HL-60/S4 treated with phorbol 12-myristate 13-acetate at 8.2 ng/mL for 4 days and 3 days (cell line): ENCODE data around the gene AKNA.

Experiments used
- in situ Hi-C: fragments of 300-500 bp; cut with MboI; formaldehyde crosslinking; loops from 2 replicates; pipeline ENCODE4 v1.15.0; 2022; ENCODE audit warnings: low sequenced_read_pairs

The AKNA gene

DNA sequence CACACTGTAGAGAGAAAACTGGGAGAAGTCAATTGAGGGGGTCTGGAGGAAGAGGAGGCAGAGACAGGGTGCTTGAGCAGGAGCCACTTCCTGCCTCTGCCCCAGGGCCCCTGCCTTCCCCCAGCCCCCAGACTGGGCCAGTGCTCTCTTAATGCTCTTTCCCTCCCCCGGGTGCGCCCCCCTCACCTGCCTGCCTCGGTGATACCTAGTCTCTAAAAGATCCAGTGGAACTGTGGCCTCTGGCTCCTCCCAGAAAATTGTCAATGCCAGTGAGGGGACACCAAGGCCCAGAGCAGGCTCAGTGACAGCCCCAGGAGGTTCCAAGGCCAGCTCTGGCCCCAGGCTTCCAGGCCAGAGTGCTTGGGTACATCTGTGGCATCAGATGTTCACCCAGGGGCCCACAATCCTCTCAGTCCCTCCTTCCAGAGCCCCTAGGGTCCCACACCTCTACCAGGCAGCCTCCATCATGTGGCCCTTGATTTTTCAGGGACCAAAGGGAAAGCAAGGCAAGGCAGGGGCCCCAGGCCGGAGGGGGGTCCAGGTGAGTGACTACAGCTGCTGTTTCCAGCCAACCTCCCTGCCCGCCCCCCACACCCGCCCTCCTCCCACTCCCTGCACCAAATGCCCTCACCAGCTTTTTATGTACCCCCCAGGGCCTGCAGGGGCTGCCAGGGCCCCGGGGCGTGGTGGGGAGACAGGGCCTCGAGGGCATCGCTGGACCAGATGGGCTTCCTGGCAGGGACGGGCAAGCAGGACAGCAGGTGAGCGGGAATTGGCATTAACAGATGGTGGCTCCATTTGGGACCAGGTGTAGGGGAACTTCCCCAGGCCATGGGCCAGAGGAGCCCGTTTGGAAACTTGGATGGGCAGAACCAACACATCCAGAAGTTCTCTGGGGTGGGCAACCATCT, 98.0 kb downstream of the AKNA start:
- in situ Hi-C loops, result loop anchor here (25.0 kb wide), 1 partner anchor 203 kb away; the partner anchor contains the start of genes AMBP and KIF12

DNA sequence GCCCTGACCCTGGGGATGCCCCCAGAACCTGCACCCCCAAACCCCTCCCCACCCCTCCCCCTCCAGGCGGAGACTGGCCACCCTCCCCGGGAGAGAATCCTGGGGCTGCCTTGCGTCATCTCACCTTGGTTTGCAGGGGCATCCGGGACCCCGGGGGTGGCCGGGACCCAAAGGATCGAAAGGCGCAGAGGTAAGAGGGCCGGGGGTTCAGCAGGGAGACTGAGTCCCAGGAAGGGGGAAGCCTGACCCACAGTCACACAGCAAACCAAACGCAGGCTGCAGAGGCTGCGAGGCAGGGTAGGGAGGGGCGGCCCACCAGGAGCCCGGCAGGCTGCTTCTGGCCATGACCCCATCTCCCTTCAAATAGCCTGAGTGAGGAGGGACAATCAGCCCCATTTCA, 98.7 kb downstream of the AKNA start:
- in situ Hi-C loops, result loop anchor here (25.0 kb wide), 1 partner anchor 202 kb away; the partner anchor contains the start of genes AMBP and KIF12

DNA sequence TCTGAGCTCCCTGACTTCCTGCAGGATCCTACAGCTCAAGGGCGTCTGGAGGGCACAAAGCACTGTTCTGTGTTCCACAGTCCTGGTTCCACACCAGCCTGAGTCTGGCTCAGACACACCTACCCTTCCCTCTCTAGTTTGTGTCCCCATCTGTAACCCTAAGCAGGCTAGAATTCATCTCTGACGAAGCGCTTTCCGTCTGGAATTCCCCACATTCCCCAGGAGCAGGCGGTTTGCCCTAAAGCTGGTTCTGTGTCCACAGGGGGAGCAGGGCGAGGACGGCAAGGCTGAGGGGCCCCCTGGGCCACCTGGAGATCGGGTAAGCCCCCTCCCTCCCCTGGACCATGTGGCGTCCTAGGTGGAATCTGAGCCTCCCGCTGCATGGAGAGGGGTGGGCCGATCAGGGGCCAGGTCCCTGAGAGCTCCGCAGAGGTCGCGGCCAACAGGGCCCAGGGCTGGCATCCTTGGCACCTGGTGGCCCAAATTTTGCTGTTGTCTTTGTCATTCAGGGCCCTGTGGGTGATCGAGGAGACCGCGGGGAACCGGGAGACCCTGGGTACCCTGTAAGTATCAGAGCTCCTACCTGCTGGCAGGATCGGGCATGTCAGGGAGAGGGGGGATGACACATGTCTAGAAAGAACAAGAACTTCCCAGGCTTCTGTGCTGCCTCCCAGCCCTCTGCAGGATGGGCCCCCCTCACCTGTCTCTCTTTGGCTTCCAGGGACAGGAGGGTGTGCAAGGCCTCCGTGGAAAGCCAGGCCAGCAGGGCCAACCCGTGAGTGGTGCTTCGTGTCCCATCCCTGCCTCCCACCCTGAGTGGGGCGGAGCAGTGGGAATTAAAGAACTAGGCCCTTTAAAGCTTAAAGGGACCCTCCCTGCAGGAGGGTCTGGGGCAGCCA, 99.3 kb downstream of the AKNA start:
- in situ Hi-C loops, result loop anchor here (25.0 kb wide), 1 partner anchor 201 kb away; the partner anchor contains the start of genes AMBP and KIF12

DNA sequence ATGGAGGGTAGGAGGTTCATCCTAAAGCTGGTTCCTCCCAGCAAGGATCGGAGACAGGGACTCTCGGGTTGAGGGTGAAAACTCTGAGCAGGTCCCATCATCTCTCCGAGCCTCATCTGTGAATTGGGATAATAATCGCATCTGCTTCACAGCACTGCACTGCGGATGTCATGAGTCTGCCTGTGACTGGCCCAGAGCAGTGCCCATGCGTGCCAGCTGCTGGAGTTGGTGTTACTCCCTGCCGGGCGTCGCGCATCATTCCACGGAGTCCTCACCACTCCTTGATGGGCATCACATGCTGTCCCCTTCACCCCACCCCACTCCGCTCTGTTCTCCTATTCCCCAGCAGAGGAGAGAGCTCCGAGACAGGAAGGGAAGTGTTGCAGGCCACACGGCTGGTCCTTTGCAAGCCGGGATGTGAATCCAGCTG, 100.0 kb downstream of the AKNA start:
- in situ Hi-C loops, result loop anchor here (25.0 kb wide), 1 partner anchor 200 kb away; the partner anchor contains the start of genes AMBP and KIF12

DNA sequence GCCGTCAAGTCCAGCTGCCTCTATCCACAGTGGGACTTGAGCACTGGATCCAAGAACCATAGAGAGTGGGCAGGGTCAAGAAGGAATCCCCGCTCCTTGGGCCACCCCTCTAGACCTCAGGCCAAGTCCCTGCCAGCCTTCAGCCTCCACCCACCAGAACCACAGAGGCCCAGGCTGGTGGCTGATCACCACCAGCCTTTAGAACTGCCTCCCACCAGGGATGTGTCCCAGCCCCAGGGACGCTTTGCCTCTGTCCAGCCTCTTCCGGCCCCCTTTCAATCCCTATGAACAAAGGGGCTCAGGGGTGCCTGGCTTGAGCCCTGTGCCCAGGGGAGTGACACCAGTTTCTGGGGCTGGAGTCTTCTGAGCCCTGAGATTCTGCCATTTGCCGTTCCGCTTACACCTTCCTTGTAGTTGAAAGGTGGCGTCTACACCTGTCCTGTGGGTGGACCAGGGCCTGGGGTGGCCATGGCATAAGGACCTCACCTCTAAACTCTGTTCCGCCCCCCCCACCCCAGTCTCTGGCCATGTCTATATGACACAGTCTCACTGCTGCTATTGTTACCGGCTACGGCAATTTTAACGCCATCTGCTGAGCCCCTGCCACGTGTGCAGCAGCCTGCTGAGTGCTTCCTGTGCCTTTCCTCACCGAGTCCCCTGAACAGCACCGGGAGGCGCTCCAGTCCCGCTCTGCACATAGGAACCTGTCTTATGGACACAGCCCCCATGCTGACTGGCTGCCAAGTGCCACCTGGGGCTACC, 100.6 kb downstream of the AKNA start:
- in situ Hi-C loops, result loop anchor here (25.0 kb wide), 1 partner anchor 200 kb away; the partner anchor contains the start of genes AMBP and KIF12

DNA sequence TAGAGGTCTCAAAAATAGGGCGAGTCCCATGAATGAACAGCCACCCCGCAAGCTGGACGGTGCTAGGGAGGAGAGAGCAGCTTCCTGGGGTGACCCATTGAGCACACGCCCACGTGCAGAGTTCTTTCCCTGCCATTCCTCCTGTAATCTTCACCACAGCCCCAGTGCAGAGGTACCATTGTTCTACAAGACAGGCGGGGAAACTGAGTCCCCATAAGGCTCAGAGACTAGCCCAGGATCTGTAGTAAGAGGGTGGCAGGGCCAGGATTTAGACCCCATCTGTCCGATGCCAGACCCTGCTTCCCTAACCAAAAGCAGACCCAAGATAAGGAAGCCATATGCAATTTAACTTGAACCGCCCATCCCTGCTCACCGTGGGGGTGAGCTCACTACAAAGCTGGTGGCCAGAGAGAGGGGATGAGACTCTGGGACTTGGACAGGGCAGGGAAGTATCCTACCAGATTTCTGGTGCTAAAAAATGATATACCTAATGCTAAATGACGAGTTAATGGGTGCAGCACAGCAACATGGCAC, 101.6 kb downstream of the AKNA start:
- in situ Hi-C loops, result loop anchor here (25.0 kb wide), 1 partner anchor 199 kb away; the partner anchor contains the start of genes AMBP and KIF12

DNA sequence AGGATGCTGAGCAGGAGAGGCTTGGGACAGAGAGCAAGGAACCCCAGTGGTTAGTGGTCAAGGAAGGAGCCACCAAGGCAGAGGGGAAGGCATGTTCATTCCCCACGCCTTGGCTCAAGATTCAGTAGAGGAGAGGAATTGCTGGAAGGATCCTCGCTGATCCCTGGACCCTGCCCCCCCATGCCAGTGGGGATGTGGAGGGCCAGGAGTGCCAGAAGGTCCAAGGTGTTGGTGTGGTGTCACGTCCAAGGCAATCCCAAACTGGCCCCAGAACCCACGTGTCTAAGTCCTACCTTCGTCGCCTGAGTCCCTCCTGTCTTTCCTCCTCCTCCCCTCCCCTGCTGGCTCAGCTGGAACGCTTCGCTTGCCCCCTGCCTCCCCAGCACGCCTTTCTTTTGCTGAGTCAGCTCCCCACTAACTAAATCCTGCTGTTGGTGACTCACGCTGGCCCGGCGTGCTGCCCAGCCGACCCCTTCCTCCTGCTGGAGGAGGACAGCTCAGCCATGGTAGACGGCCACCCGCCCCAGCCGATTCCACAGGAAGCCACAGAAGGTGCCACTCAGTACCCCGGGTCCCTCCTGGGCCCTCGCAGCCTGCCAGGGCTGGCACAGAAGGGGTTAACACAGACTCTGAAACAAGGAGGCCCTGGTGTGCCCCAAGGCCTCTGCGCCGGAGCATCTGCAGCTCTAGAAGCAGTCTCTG, 102.5 kb downstream of the AKNA start:
- in situ Hi-C loops, result loop anchor here (25.0 kb wide), 1 partner anchor 198 kb away; the partner anchor contains the start of genes AMBP and KIF12

DNA sequence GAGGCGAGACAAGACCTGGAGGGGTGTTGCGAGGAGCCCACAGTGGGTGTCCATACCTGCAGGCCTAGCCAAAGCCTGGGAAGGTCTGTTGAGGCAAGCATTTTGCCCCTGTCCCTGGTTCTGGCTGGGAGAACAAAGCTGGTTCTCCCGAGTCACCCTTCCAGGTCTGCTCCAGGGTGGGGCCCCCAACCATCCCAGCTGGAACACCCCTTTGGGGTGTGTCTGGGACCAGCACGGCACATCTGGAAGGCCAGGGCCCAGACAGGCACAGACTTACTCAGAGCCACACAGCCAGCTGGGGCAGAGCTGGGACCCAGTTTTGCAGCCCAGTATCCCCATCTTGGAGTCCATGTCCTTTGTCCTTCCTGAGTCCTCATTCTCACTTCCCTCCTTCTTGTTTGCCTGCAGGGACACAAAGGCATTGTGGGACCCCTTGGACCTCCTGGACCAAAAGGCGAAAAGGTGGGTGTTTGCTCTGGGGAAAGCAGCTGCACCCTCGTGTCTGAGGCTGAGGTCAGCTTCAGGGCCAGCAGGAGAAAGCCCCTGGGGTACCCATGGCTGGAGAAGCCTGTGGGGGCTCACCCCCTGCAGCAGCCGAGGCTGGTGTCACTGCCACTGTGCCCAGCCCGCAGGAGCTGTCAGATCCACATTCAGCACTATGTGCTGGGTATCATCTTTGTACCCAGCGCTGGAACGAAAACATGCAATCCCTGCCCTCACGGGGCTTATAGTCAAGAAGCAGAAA, 103.3 kb downstream of the AKNA start:
- in situ Hi-C loops, result loop anchor here (25.0 kb wide), 1 partner anchor 197 kb away; the partner anchor contains the start of genes AMBP and KIF12
